ENCODE results near the gene MAML3.

The MAML3 gene

DNA sequence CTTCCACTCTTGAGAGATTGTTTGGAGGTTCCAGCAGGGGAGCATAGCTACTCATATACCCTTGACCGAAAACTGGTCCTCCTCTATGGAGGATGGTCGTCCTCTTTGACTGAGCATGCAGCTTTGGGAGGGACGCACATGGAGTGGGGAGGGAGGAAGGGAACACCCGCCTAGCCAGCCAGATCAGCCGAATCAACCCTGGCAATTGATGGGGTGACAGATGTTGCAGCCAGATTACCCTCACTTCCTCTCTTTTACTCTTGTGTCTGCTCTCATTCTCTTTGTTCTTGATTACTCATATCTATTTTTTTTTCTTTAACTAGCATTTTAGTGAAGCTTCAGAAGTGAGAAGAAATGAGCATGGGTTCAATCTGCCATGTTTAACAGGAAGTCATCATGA lies 468.8 kb downstream of the MAML3 start:
- no peak for TF ChIP-seq GATA3 (IDR thresholded peaks at IDR 0.05; ENCODE audit: low read depth, low read length)
- TF ChIP-seq GATA2 (IDR thresholded peaks at IDR 0.05; ENCODE audit: low read depth, low read length): no peak

GRCh38 chr4:139684351-139684750 lies 469.6 kb downstream of the MAML3 start:
- TF ChIP-seq GATA2 (IDR thresholded peaks at IDR 0.05; ENCODE audit: low read depth, low read length): no peak
- no peak for TF ChIP-seq GATA3 (IDR thresholded peaks at IDR 0.05; ENCODE audit: low read depth, low read length)

GRCh38 chr4:139682741-139683151 lies 471.2 kb downstream of the MAML3 start:
- TF ChIP-seq GATA2 (IDR thresholded peaks at IDR 0.05; ENCODE audit: low read depth, low read length): no peak
- no peak for TF ChIP-seq GATA3 (IDR thresholded peaks at IDR 0.05; ENCODE audit: low read depth, low read length)

- TF ChIP-seq GATA2 (IDR thresholded peaks at IDR 0.05; ENCODE audit: low read depth, low read length) (no peak), GATA3 (IDR thresholded peaks at IDR 0.05; ENCODE audit: low read depth, low read length) (no peak)
Measured at GRCh38 chr4:139682309-139682708, 471.7 kb downstream of the MAML3 start.

DNA sequence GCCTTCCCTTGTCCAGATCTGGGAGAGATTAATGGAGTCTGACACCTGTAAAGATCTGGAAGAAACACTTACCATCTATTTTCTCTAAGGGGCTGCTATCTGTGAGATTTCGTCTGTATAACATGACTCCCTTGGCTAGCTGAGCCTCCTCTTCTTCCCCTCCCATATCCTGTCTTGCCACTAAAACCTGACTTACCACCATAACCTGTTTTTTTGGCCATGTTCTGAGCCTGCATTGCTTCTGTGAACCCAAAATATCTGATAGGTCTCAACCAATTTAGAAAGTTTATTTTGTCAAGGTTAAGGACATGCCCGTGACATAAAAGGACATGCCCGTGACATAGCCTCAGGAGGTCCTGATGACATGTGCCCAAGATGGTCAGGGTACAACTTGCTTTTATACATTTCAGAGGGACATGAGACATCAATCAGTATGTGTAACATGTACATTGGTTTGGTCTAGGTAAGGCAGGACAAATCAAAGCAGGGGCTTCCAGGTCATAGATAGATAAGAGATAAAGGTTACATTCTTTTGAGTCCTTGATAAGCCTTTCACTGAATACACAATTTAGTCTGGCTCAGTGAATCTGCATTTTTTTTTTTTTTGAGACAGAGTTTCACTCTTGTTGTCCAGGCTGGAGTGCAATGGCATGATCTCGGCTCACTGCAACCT lies 476.9 kb downstream of the MAML3 start:
- TF ChIP-seq GATA2 (IDR thresholded peaks at IDR 0.05; ENCODE audit: low read depth, low read length) (no peak), GATA3 (IDR thresholded peaks at IDR 0.05; ENCODE audit: low read depth, low read length) (no peak)

GRCh38 chr4:139676365-139676764 lies 477.6 kb downstream of the MAML3 start:
- TF ChIP-seq GATA3 (IDR thresholded peaks at IDR 0.05; ENCODE audit: low read depth, low read length) (no peak), GATA2 (IDR thresholded peaks at IDR 0.05; ENCODE audit: low read depth, low read length) (no peak)

- TF ChIP-seq GATA3 (IDR thresholded peaks at IDR 0.05; ENCODE audit: low read depth, low read length): no peak
- no peak for TF ChIP-seq GATA2 (IDR thresholded peaks at IDR 0.05; ENCODE audit: low read depth, low read length)
Measured at GRCh38 chr4:139675651-139676050, 478.3 kb downstream of the MAML3 start.

DNA sequence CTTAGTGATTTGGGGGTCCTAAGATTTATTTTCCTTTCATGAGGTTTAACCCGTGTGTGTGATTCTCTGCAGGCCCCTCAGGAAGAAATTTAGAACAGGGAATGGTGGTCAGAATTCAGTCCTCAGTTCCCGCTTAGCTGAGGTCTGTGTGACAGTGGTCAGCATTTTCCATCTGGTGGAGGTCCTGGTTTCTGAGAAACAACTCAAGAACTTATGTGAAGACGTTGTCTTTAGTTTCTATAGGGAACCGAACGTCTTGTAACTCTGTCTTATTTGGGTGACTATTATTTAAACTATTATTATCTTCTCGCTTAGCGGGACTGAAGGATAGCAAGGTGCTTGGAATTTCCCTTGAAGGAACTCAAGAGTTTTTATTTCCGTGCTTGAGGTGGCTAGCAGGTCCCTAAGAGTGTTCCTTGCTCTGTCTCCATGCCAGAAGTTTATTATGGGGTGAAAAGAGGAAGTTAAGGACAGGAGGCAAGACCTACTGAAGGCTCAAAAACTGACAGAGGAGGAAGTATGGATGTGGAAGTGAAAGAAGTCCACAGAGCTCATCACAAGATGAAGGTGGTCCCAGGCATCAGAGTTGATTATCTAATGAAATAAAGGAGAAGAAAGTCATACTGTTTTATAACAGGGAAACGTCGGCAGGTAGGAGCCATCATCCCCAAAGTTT lies 479.0 kb downstream of the MAML3 start:
- TF ChIP-seq GATA2 (IDR thresholded peaks at IDR 0.05; ENCODE audit: low read depth, low read length): no peak
- no peak for TF ChIP-seq GATA3 (IDR thresholded peaks at IDR 0.05; ENCODE audit: low read depth, low read length)

DNA sequence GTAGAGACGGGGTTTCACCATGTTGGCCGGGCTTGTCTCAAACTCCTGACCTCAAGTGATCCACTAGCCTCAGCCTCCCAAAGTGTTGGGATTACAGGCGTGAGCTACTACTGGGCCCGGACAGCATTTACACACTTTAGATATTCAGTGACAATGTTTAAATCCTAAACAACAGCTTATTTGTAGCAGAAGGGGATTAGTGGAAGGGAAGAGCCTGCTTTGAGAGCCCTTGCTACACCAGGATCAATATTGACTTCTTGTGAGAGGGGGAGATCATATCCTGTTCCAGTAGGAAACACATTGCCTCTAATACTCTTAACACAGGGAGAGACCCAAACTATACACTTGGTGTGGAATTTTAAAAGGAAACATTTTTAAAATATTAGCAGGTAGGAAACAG lies 481.3 kb downstream of the MAML3 start:
- TF ChIP-seq GATA3 (IDR thresholded peaks at IDR 0.05; ENCODE audit: low read depth, low read length) (no peak), GATA2 (IDR thresholded peaks at IDR 0.05; ENCODE audit: low read depth, low read length) (no peak)

DNA sequence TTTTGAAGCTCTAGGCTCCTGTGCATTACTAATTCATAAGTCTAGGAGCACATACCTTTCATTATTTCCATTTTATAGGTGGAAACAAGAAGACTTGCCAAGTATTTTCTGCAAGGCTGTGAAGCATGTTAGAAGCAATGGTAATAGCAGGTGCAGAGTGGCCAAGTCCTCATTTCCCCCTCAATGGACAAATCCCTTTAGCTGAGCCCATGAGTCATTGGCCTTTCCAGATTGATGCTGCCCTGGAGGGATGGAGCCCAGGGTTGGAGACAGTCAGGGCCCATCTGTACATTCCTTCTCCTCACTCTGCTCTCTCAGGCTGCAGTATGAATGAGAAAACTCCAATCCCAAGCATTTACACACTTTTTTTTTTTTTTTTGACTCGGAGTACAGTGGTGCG lies 481.8 kb downstream of the MAML3 start:
- TF ChIP-seq GATA3 (IDR thresholded peaks at IDR 0.05; ENCODE audit: low read depth, low read length): no peak
- no peak for TF ChIP-seq GATA2 (IDR thresholded peaks at IDR 0.05; ENCODE audit: low read depth, low read length)

GRCh38 chr4:139670775-139671174 lies 483.2 kb downstream of the MAML3 start:
- no peak for TF ChIP-seq GATA3 (IDR thresholded peaks at IDR 0.05; ENCODE audit: low read depth, low read length)
- no peak for TF ChIP-seq GATA2 (IDR thresholded peaks at IDR 0.05; ENCODE audit: low read depth, low read length)

GRCh38 chr4:139669890-139670289 lies 484.1 kb downstream of the MAML3 start:
- no peak for TF ChIP-seq GATA3 (IDR thresholded peaks at IDR 0.05; ENCODE audit: low read depth, low read length)
- no peak for TF ChIP-seq GATA2 (IDR thresholded peaks at IDR 0.05; ENCODE audit: low read depth, low read length)

- TF ChIP-seq GATA3 (IDR thresholded peaks at IDR 0.05; ENCODE audit: low read depth, low read length) (no peak), GATA2 (IDR thresholded peaks at IDR 0.05; ENCODE audit: low read depth, low read length) (no peak)
Measured at GRCh38 chr4:139669335-139669734, 484.6 kb downstream of the MAML3 start.

DNA sequence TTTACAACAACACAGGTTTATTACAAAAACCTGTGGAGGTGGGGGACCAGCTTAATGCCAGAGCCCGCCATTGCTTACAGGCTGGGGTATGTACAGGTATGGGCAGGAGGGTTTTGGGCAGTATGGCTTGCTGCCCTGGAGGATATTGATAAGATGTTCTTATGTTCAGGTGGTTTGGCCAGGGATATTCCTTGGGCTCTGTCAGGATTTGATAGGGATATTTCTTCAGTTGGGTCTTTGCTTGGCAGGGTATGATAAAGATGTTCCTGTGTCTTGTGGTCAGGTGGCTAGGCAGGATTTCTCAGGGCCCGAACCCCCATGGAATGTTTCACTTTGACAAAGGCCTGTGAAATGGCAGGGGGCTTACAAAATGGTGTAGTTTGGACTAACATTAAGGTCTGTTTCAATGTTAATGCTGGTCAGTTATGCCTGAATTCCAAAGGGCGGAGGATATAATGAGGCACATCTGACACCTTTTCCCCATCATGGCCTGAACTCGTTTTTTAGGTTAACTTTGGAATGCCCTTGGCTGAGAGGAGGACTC lies 485.3 kb downstream of the MAML3 start:
- TF ChIP-seq GATA2 (IDR thresholded peaks at IDR 0.05; ENCODE audit: low read depth, low read length) (no peak), GATA3 (IDR thresholded peaks at IDR 0.05; ENCODE audit: low read depth, low read length) (no peak)

DNA sequence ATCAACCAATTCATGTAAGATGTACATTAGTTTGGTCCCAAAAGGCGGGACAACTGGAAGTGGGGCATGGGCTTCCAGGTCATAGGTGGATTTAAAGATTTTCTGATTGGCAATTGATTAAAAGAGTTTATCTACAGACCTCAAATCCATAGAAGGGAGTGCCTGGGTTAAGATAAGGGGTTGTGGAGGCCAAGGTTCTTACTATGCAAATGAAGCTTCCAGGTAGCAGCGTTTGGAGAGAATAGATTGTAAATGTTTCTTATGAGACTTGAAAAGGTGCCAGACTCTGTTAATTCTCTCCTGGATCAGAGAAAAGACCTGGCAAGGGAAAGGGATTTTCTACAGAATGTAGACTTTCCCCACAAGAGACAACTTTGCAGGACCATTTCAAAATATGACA lies 485.9 kb downstream of the MAML3 start:
- TF ChIP-seq GATA2 (IDR thresholded peaks at IDR 0.05; ENCODE audit: low read depth, low read length) (no peak), GATA3 (IDR thresholded peaks at IDR 0.05; ENCODE audit: low read depth, low read length) (no peak)
